ENCODE results near the gene GNG2.

- no peak for TF ChIP-seq EZH2 (optimal IDR thresholded peaks at IDR 0.05; ENCODE audit: low read depth, low read length)
- TF ChIP-seq, protein P1, sequence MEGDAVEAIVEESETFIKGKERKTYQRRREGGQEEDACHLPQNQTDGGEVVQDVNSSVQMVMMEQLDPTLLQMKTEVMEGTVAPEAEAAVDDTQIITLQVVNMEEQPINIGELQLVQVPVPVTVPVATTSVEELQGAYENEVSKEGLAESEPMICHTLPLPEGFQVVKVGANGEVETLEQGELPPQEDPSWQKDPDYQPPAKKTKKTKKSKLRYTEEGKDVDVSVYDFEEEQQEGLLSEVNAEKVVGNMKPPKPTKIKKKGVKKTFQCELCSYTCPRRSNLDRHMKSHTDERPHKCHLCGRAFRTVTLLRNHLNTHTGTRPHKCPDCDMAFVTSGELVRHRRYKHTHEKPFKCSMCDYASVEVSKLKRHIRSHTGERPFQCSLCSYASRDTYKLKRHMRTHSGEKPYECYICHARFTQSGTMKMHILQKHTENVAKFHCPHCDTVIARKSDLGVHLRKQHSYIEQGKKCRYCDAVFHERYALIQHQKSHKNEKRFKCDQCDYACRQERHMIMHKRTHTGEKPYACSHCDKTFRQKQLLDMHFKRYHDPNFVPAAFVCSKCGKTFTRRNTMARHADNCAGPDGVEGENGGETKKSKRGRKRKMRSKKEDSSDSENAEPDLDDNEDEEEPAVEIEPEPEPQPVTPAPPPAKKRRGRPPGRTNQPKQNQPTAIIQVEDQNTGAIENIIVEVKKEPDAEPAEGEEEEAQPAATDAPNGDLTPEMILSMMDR (IDR thresholded peaks at IDR 0.05; ENCODE audit: low read length), result no peak
These were observed 91.2 kb downstream of the GNG2 start for GRCh38 chr14:51951656-51952055.

All from MM.1S (cell line).